H1 (cell line): ENCODE measurements around the gene KCNA4.

ENCODE experiments used
- CREB1 ChIP-seq: IDR thresholded peaks from 2 replicates; pipeline ENCODE4 v1.6.1; 2012; ENCODE audit warnings: inconsistent platforms
- GTF2F1 ChIP-seq: IDR thresholded peaks from 2 replicates; pipeline ENCODE4 v1.6.1; 2012; ENCODE audit warnings: low read depth, low read length, improper control_type of control experiment, borderline replicate concordance
- HDAC2 ChIP-seq, 2 experiments: fragments of 300-600 bp in 1 of 2; sonication (generic) in 1 of 2; IDR thresholded peaks; 2 replicates each; pipeline ENCODE4 v1.6.1; 2011 to 2012; ENCODE audit warnings: low read depth in 2 of 2, low read length in 2 of 2, mild to moderate bottlenecking in 2 of 2, moderate library complexity in 2 of 2, borderline replicate concordance in 1 of 2, inconsistent platforms in 1 of 2
- HDAC6 ChIP-seq: IDR thresholded peaks from one replicate; pipeline ENCODE4 v1.7.1; 2012; ENCODE audit warnings: low read depth, mild to moderate bottlenecking, inconsistent platforms, low read length, moderate library complexity
- POLR2A ChIP-seq, 2 experiments: IDR thresholded peaks; 1 replicate in 1 of 2; 2 replicates in 1 of 2; pipeline ENCODE4 v1.6.1; 2011; ENCODE audit warnings: low read depth in 2 of 2, low read length in 2 of 2, mild to moderate bottlenecking in 2 of 2; ENCODE audit errors: control extremely low read depth in 1 of 2
- RAD21 ChIP-seq, 2 experiments: IDR thresholded peaks in 1 of 2; conservative IDR thresholded peaks in 1 of 2; 2 replicates each; pipeline ENCODE4 v1.6.1; 2011; ENCODE audit warnings: low read depth in 2 of 2, low read length in 2 of 2, improper control_type of control experiment in 1 of 2, inconsistent platforms in 1 of 2, mild to moderate bottlenecking in 1 of 2, moderate library complexity in 1 of 2
- SRF ChIP-seq: IDR thresholded peaks from 2 replicates; pipeline ENCODE4 v1.6.1; 2011; ENCODE audit warnings: mild to moderate bottlenecking, low read depth, low read length, moderate library complexity
- YY1 ChIP-seq: IDR thresholded peaks from 2 replicates; pipeline ENCODE4 v1.6.1; 2011; ENCODE audit warnings: low read depth, mild to moderate bottlenecking, low read length
- TF ChIP-seq, protein P1 (sequence below): IDR thresholded peaks from 2 replicates; pipeline ENCODE4 v1.6.1; 2012; ENCODE audit warnings: inconsistent platforms

DNA sequence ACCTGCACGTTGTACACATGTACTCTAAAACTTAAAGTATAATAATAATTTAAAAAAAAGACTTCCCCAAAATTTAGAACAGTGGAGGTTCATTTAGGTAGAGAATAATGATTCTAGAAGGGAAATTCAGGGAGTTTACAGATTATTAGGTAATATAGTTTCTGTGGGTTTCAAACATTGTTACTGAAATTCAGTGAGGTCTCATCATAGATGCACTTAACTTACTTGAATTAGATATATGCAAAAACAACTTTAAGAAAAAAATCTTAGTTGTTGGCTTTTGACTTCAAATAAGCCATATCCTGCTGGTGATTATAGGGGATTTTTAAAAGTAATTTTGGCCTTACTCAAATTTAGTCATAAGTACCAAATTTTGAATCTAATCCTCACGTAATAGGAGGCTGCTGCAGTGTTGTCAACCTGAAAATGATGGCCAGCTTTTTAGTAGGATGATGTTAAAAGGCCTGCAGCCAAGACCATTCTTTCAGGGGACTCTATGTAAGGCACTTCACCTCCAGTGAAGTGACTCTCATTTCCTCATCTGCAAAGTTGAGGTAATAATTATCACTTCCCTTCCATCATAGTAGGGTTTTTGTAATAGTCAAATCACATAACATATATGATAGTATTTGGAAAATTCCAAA is 42.5 kb upstream of the KCNA4 start:
- TF ChIP-seq RAD21 (IDR thresholded peaks at IDR 0.05 in 1 of 2, conservative IDR thresholded peaks at IDR 0.05 in 1 of 2; ENCODE audit: low read depth in 2 of 2, low read length in 2 of 2), result no peak
- no peak for TF ChIP-seq HDAC2 (IDR thresholded peaks at IDR 0.05; ENCODE audit: borderline replicate concordance in 1 of 2, low read depth in 2 of 2, low read length in 2 of 2)
- no peak for TF ChIP-seq CREB1
- no peak for TF ChIP-seq SRF
- TF ChIP-seq, protein P1, sequence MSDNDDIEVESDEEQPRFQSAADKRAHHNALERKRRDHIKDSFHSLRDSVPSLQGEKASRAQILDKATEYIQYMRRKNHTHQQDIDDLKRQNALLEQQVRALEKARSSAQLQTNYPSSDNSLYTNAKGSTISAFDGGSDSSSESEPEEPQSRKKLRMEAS, result no peak
- TF ChIP-seq HDAC6, result no peak
- TF ChIP-seq POLR2A (IDR thresholded peaks at IDR 0.05; ENCODE audit: control extremely low read depth in 1 of 2, low read depth in 2 of 2, low read length in 2 of 2), result no peak
- TF ChIP-seq GTF2F1, result no peak
- no peak for TF ChIP-seq YY1
